HCT116 (cell line): Measurements from ENCODE around the gene SLC7A7. TPM values are rescaled to one million over a fixed set of nuclear protein-coding genes. Genes with fewer than 3 reads are reported as not detected.

ENCODE experiments used
- ATAC-seq: fragments of 200-7000 bp; cut with Tn5 transposase; 2 replicates; pipeline ENCODE4 v1.9.1; 2020; ENCODE audit warnings: mild to moderate bottlenecking, moderate library complexity
- BruUV-seq: library from RNA; stranded (reverse); fragments of 400-500 nt; replicated peaks from 2 replicates; lab custom pipeline; 2021; lab: Mats Ljungman, UMichigan
- CTCF ChIA-PET: fragments of 300-600 bp; sonication (Branson Sonifier 250); formaldehyde crosslinking; loops from one replicate; lab custom pipeline; 2021; ENCODE audit warnings: antibody characterized with exemption; lab: Charles Lee
- POLR2A ChIA-PET: fragments of 300-600, 350-600 bp; sonication (Branson Sonifier 250); formaldehyde crosslinking; loops from one replicate; lab custom pipeline; 2021; ENCODE audit warnings: antibody characterized with exemption; lab: Charles Lee
- RAD21 ChIA-PET, 2 experiments: fragments of 300-600 bp; sonication (Branson Sonifier 250); formaldehyde crosslinking; loops; one replicate each; lab custom pipeline; 2023; ENCODE audit warnings: low total read pairs in 2 of 2; ENCODE audit not compliant: uncharacterized antibody in 2 of 2, unreplicated experiment in 2 of 2, low non-redundant PET in 1 of 2; lab: Charles Lee
- DNase-seq: peaks from one replicate; pipeline ENCODE4 v3.0.0-alpha.2; 2010; ENCODE audit warnings: low read depth, low spot score
- H2AFZ ChIP-seq: fragments of 200-600 bp; shearing (Covaris generic), sonication (generic); 2 replicates; pipeline ENCODE4 v1.6.1; 2017; ENCODE audit warnings: low read depth, mixed run types, mixed read lengths, antibody characterized with exemption, low read length; ENCODE audit not compliant: poor library complexity, severe bottlenecking
- H3K27ac ChIP-seq: 2 replicates; pipeline ENCODE4 v1.5.1; 2012; ENCODE audit warnings: low read depth, low read length
- H3K27me3 ChIP-seq: fragments of 200-600 bp; sonication (generic); 2 replicates; pipeline ENCODE4 v1.6.1; 2016; ENCODE audit warnings: mixed run types, low read length, mixed read lengths; ENCODE audit not compliant: insufficient read depth
- H3K36me3 ChIP-seq, 2 experiments: fragments of 200-500 bp in 1 of 2; fragments of 200-600 bp in 1 of 2; sonication (Bioruptor generic) in 1 of 2; sonication (generic) in 1 of 2; 2 replicates each; pipeline versions ENCODE4 v1.5.1 to v1.6.1; 2014 to 2016; ENCODE audit warnings: low read length in 2 of 2, inconsistent platforms in 1 of 2, mixed read lengths in 1 of 2, mixed run types in 1 of 2; ENCODE audit not compliant: insufficient read depth in 2 of 2, control insufficient read depth in 1 of 2
- H3K4me1 ChIP-seq, 2 experiments: fragments of 200-600 bp in 1 of 2; sonication (generic) in 1 of 2; 2 replicates each; pipeline versions ENCODE4 v1.5.1 to v1.6.1; 2012 to 2017; ENCODE audit warnings: low read length in 2 of 2, inconsistent platforms in 1 of 2, mild to moderate bottlenecking in 1 of 2, mixed read lengths in 1 of 2, mixed run types in 1 of 2, moderate library complexity in 1 of 2; ENCODE audit not compliant: insufficient read depth in 2 of 2, control insufficient read depth in 1 of 2
- H3K4me2 ChIP-seq: fragments of 200-600 bp; sonication (generic); 2 replicates; pipeline ENCODE4 v1.6.1; 2017; ENCODE audit warnings: mixed run types, low read length, mixed read lengths
- H3K4me3 ChIP-seq, 2 experiments: fragments of 200-600 bp in 1 of 2; sonication (generic) in 1 of 2; replicated peaks in 1 of 2; 2 replicates each; pipeline ENCODE4 v1.5.1; 2011 to 2016; ENCODE audit warnings: low read length in 2 of 2, control low read depth in 1 of 2, low read depth in 1 of 2, mild to moderate bottlenecking in 1 of 2, mixed read lengths in 1 of 2, mixed run types in 1 of 2
- H3K79me2 ChIP-seq: fragments of 200-600 bp; sonication (generic); 2 replicates; pipeline ENCODE4 v1.6.1; 2017; ENCODE audit warnings: mild to moderate bottlenecking, mixed run types, low read length, moderate library complexity, mixed read lengths; ENCODE audit not compliant: insufficient read depth
- H3K9ac ChIP-seq: fragments of 200-600 bp; sonication (generic); 2 replicates; pipeline ENCODE4 v1.6.1; 2016; ENCODE audit warnings: low read length, mixed read lengths
- H3K9me2 ChIP-seq: fragments of 200-600 bp; sonication (generic), shearing (Covaris generic); 2 replicates; pipeline ENCODE4 v1.6.1; 2017; ENCODE audit warnings: mixed run types, mild to moderate bottlenecking, moderate library complexity; ENCODE audit not compliant: insufficient read depth
- H3K9me3 ChIP-seq, 2 experiments: fragments of 200-500 bp in 1 of 2; fragments of 200-600 bp in 1 of 2; sonication (Bioruptor generic) in 1 of 2; sonication (generic) in 1 of 2; 2 replicates each; pipeline ENCODE4 v1.6.1; 2014 to 2017; ENCODE audit warnings: low read length in 2 of 2, mixed read lengths in 2 of 2, inconsistent platforms in 1 of 2, low read depth in 1 of 2, mild to moderate bottlenecking in 1 of 2, mixed run types in 1 of 2, moderate library complexity in 1 of 2; ENCODE audit not compliant: control insufficient read depth in 1 of 2, insufficient read depth in 1 of 2
- H4K20me1 ChIP-seq: fragments of 200-600 bp; sonication (generic), shearing (Covaris generic); 2 replicates; pipeline ENCODE4 v1.6.1; 2017; ENCODE audit warnings: mixed run types, mild to moderate bottlenecking, moderate library complexity; ENCODE audit not compliant: insufficient read depth
- ATF3 ChIP-seq: IDR thresholded peaks from 2 replicates; pipeline ENCODE4 v1.6.1; 2012
- CBX3 ChIP-seq: IDR thresholded peaks from 2 replicates; pipeline ENCODE4 v1.6.1; 2012; ENCODE audit warnings: low read depth
- CTCF ChIP-seq, 3 experiments: fragments of 200-600 bp in 1 of 3; sonication (generic) in 1 of 3; IDR thresholded peaks in 2 of 3; conservative IDR thresholded peaks in 1 of 3; 2 replicates each; pipeline ENCODE4 v1.5.1; 2012 to 2017; ENCODE audit warnings: low read depth in 2 of 3, low read length in 2 of 3, antibody characterized with exemption in 1 of 3, borderline replicate concordance in 1 of 3, control low read depth in 1 of 3, mild to moderate bottlenecking in 1 of 3, mixed read lengths in 1 of 3, mixed run types in 1 of 3, moderate library complexity in 1 of 3; ENCODE audit not compliant: insufficient read depth in 1 of 3
- EZH2 ChIP-seq: fragments of 200-600 bp; sonication (generic); IDR thresholded peaks from 2 replicates; pipeline ENCODE4 v1.6.1; 2017; ENCODE audit warnings: antibody characterized with exemption, mixed run types
- FOSL1 ChIP-seq: IDR thresholded peaks from 2 replicates; pipeline ENCODE4 v1.6.1; 2012; ENCODE audit warnings: low read depth
- MAX ChIP-seq: IDR thresholded peaks from 2 replicates; pipeline ENCODE4 v1.6.1; 2012
- POLR2A ChIP-seq: IDR thresholded peaks from 2 replicates; pipeline ENCODE4 v1.7.0; 2011; ENCODE audit warnings: borderline replicate concordance; ENCODE audit not compliant: insufficient read depth, insufficient read length; ENCODE audit errors: extremely low read depth
- SIN3A ChIP-seq: IDR thresholded peaks from 2 replicates; pipeline ENCODE4 v1.6.1; 2012; ENCODE audit warnings: low read depth
- ZFX ChIP-seq: fragments of 450-650 bp; IDR thresholded peaks from 2 replicates; pipeline ENCODE4 v1.6.1; 2017
- ZNF274 ChIP-seq: fragments of 200-500 bp; sonication (Bioruptor generic); IDR thresholded peaks from 2 replicates; pipeline ENCODE4 v1.6.1; 2014; ENCODE audit warnings: mild to moderate bottlenecking, low read depth, low read length, inconsistent platforms
- intact Hi-C: fragments of 100-400 bp; cut with micrococcal nuclease; formaldehyde crosslinking; loops from 2 replicates; pipeline ENCODE4 v1.10.0; 2022
- total RNA-seq: library from RNA; stranded (reverse); gene quantifications from one replicate; pipeline ENCODE4 v1.2.1, GENCODE V29; 2021; ENCODE audit not compliant: unreplicated experiment

Gene SLC7A7
- total RNA-seq, 1 experiment from 2014 or later: 0.27 TPM

GRCh38 chr14:22820731-22821130 lies 5.5 kb upstream of the SLC7A7 start:
- BruUV-seq: no TSS peak
- no peak overlapping the region for H3K4me2 ChIP-seq
- no peak for TF ChIP-seq SIN3A
- TF ChIP-seq ZFX: no peak
- no peak for TF ChIP-seq EZH2
- TF ChIP-seq POLR2A: no peak
- TF ChIP-seq ATF3: no peak
- TF ChIP-seq ZNF274: no peak
- no peak for TF ChIP-seq MAX
- H3K4me1 ChIP-seq: peaks cover 7 to 35% of the 10 kb centered on the region in 2 experiments
- no peak overlapping the region for H3K9ac ChIP-seq
- H2AFZ ChIP-seq: no peak overlapping the region
- H3K9me2 ChIP-seq: no peaks in the 10 kb centered on the region
- ATAC-seq (no peak), DNase-seq (no peak)
- H3K4me3 ChIP-seq: no peak overlapping the region
- H3K79me2 ChIP-seq: no peaks in the 10 kb centered on the region
- H3K9me3 ChIP-seq: no peaks in the 10 kb centered on the region
- ChIA-PET RAD21 (interaction anchor here in 1 of 2 experiments (1.1 kb wide), 1 partner anchor 9 kb away, joined by 4 read pairs; no protein-coding TSS in a partner anchor), CTCF (no interaction called here), POLR2A (no interaction called here)
- no peaks in the 10 kb centered on the region for H4K20me1 ChIP-seq
- H3K27ac ChIP-seq: no peak overlapping the region
- intact Hi-C loops: no loop called here
- no peaks in the 10 kb centered on the region for H3K36me3 ChIP-seq
- H3K27me3 ChIP-seq: no peaks in the 10 kb centered on the region

- Histone ChIP-seq H2AFZ (no peak overlapping the region), H3K79me2 (no peaks in the 10 kb centered on the region), H3K4me1 (peaks cover 0 to 27% of the 10 kb centered on the region in 2 experiments; a peak in 2 of 4 replicates), H3K4me3 (no peak overlapping the region), H4K20me1 (no peaks in the 10 kb centered on the region), H3K9me2 (no peaks in the 10 kb centered on the region), H3K27me3 (no peaks in the 10 kb centered on the region), H3K9me3 (no peaks in the 10 kb centered on the region), H3K9ac (no peak overlapping the region), H3K27ac (no peak overlapping the region), H3K36me3 (no peaks in the 10 kb centered on the region), H3K4me2 (no peak overlapping the region)
- ATAC-seq (no peak), DNase-seq (no peak)
- intact Hi-C loops: loop anchor here (5.0 kb wide), 1 partner anchor 162 kb away; no protein-coding TSS in a partner anchor
- ChIA-PET CTCF (interaction anchor here (0.7 to 1.7 kb wide), 4 partner anchors 12 to 369 kb away, joined by 3 to 5 read pairs (median 4); no protein-coding TSS in a partner anchor), RAD21 (no interaction called here), POLR2A (no interaction called here)
- no peak for TF ChIP-seq CTCF (IDR thresholded peaks at IDR 0.05 in 2 of 3, conservative IDR thresholded peaks at IDR 0.05 in 1 of 3; ENCODE audit: borderline replicate concordance in 1 of 3, insufficient read depth in 1 of 3, low read depth in 2 of 3, low read length in 2 of 3)
- TF ChIP-seq CBX3: no peak
- TF ChIP-seq FOSL1: no peak
- BruUV-seq: no TSS peak
Measured at GRCh38 chr14:22819151-22819988, 4.1 kb upstream of the SLC7A7 start.
